KMS-11 (cell line): ENCODE measurements around the gene DAB2IP.

Experiments used
- H2AFZ ChIP-seq: fragments of 200-600 bp; sonication (generic); 2 replicates; pipeline ENCODE4 v1.6.1; 2016; ENCODE audit warnings: antibody characterized with exemption, mixed run types, low read depth
- H3K27ac ChIP-seq: fragments of 200-600 bp; sonication (generic); 2 replicates; pipeline ENCODE4 v1.6.1; 2016; ENCODE audit warnings: mild to moderate bottlenecking, mixed run types
- H3K27me3 ChIP-seq: fragments of 200-600 bp; sonication (generic); 2 replicates; pipeline ENCODE4 v1.6.1; 2017; ENCODE audit warnings: mild to moderate bottlenecking, low read depth, mixed run types, moderate library complexity; ENCODE audit not compliant: insufficient read depth
- H3K36me3 ChIP-seq: fragments of 200-600 bp; sonication (generic); 2 replicates; pipeline ENCODE4 v1.6.1; 2017; ENCODE audit warnings: mild to moderate bottlenecking, mixed run types; ENCODE audit not compliant: insufficient read depth
- H3K4me1 ChIP-seq: fragments of 200-600 bp; sonication (generic); 2 replicates; pipeline ENCODE4 v1.6.1; 2016; ENCODE audit warnings: mild to moderate bottlenecking, low read depth, mixed run types; ENCODE audit not compliant: poor library complexity, severe bottlenecking
- H3K4me2 ChIP-seq: fragments of 200-600 bp; sonication (generic); 2 replicates; pipeline ENCODE4 v1.7.0; 2016; ENCODE audit warnings: mild to moderate bottlenecking, mixed run types
- H3K4me3 ChIP-seq: fragments of 200-600 bp; sonication (generic); IDR thresholded peaks from 2 replicates; pipeline ENCODE4 v1.6.1; 2017; ENCODE audit warnings: low read depth, low read length, mixed read lengths; ENCODE audit not compliant: insufficient read depth
- H3K79me2 ChIP-seq: fragments of 200-600 bp; sonication (generic); 2 replicates; pipeline ENCODE4 v1.6.1; 2016; ENCODE audit warnings: low read depth, mixed run types; ENCODE audit not compliant: insufficient read depth
- H3K9ac ChIP-seq: fragments of 200-600 bp; sonication (generic); 2 replicates; pipeline ENCODE4 v1.6.1; 2016; ENCODE audit warnings: mild to moderate bottlenecking, mixed run types
- H4K20me1 ChIP-seq: fragments of 200-600 bp; sonication (generic); 2 replicates; pipeline ENCODE4 v1.6.1; 2016; ENCODE audit warnings: mild to moderate bottlenecking, mixed run types; ENCODE audit not compliant: insufficient read depth
- CTCF ChIP-seq: fragments of 200-600 bp; sonication (generic); conservative IDR thresholded peaks from 2 replicates; pipeline ENCODE4 v1.6.1; 2017; ENCODE audit warnings: low read depth, mild to moderate bottlenecking, antibody characterized with exemption, low read length, moderate library complexity, mixed read lengths

Gene DAB2IP

GRCh38 chr9:121636978-121637712 is 14.3 kb upstream of the DAB2IP start:
- H3K4me3 ChIP-seq = no peak overlapping the region
- H3K4me1 ChIP-seq = no peaks in the 10 kb centered on the region
- H3K27me3 ChIP-seq = no peaks in the 10 kb centered on the region
- no peak overlapping the region for H3K9ac ChIP-seq
- no peaks in the 10 kb centered on the region for H3K79me2 ChIP-seq
- H3K4me2 ChIP-seq = no peak overlapping the region
- H3K27ac ChIP-seq = no peak overlapping the region
- no peak overlapping the region for H2AFZ ChIP-seq
- no peaks in the 10 kb centered on the region for H4K20me1 ChIP-seq
- no peaks in the 10 kb centered on the region for H3K36me3 ChIP-seq
- no peak for TF ChIP-seq CTCF

- Histone ChIP-seq H2AFZ (no peak overlapping the region), H3K79me2 (no peaks in the 10 kb centered on the region), H3K27me3 (no peaks in the 10 kb centered on the region), H4K20me1 (no peaks in the 10 kb centered on the region), H3K27ac (no peak overlapping the region), H3K4me1 (no peaks in the 10 kb centered on the region), H3K4me2 (no peak overlapping the region), H3K36me3 (no peaks in the 10 kb centered on the region), H3K9ac (no peak overlapping the region), H3K4me3 (no peak overlapping the region)
- TF ChIP-seq CTCF = no peak
Observed at GRCh38 chr9:121637713-121638220, 13.7 kb upstream of the DAB2IP start.

- no peak for TF ChIP-seq CTCF
- H4K20me1 ChIP-seq = no peaks in the 10 kb centered on the region
- H3K79me2 ChIP-seq = no peaks in the 10 kb centered on the region
- no peaks in the 10 kb centered on the region for H3K27me3 ChIP-seq
- H2AFZ ChIP-seq = no peak overlapping the region
- no peak overlapping the region for H3K4me3 ChIP-seq
- H3K4me1 ChIP-seq = no peaks in the 10 kb centered on the region
- H3K27ac ChIP-seq = no peak overlapping the region
- H3K9ac ChIP-seq = no peak overlapping the region
- H3K36me3 ChIP-seq = no peaks in the 10 kb centered on the region
- no peak overlapping the region for H3K4me2 ChIP-seq
Observed at GRCh38 chr9:121638399-121638798, 13.0 kb upstream of the DAB2IP start.

GRCh38 chr9:121638901-121639592 is 12.4 kb upstream of the DAB2IP start:
- Histone ChIP-seq H3K4me2 (no peak overlapping the region), H3K27ac (no peak overlapping the region), H2AFZ (no peak overlapping the region), H4K20me1 (no peaks in the 10 kb centered on the region), H3K36me3 (no peaks in the 10 kb centered on the region), H3K4me3 (no peak overlapping the region), H3K79me2 (no peaks in the 10 kb centered on the region), H3K4me1 (no peaks in the 10 kb centered on the region), H3K9ac (no peak overlapping the region), H3K27me3 (no peaks in the 10 kb centered on the region)
- TF ChIP-seq CTCF = no peak
